Keratinocyte (primary cell): ENCODE measurements around the gene UTP4.
A peak's percentile ranks its signal among the peaks of the same experiment; 100 is the strongest.

Source experiments
- CTCF ChIP-seq, 3 experiments: IDR thresholded peaks in 1 of 3; conservative IDR thresholded peaks in 1 of 3; optimal IDR thresholded peaks in 1 of 3; 2 replicates in 2 of 3; 3 replicates in 1 of 3; pipeline versions ENCODE3 to v1.5.1; 2011; ENCODE audit warnings: low read length in 3 of 3, mild to moderate bottlenecking in 3 of 3, moderate library complexity in 2 of 3, control low read depth in 1 of 3, inconsistent platforms in 1 of 3; ENCODE audit not compliant: insufficient read depth in 2 of 3; ENCODE audit errors: extremely low read depth in 1 of 3
- EZH2 ChIP-seq: IDR thresholded peaks from one replicate; pipeline ENCODE4 v1.6.1; 2012; ENCODE audit warnings: inconsistent platforms, mild to moderate bottlenecking, low read length, moderate library complexity

- TF ChIP-seq CTCF (optimal IDR thresholded peaks at IDR 0.05 in 1 of 3, IDR thresholded peaks at IDR 0.05 in 1 of 3, conservative IDR thresholded peaks at IDR 0.05 in 1 of 3; ENCODE audit: extremely low read depth in 1 of 3, insufficient read depth in 2 of 3, low read length in 3 of 3) (peak; percentile 55 to 67 (median 59)), EZH2 (no peak)
Measured at GRCh38 chr16:69150146-69150865, 17.9 kb downstream of the UTP4 start.
